A549 treated with DMSO at 1 μM for 4 hours (cell line): ENCODE data around the gene ERLEC1. TPM values are rescaled to one million over a fixed set of nuclear protein-coding genes. Genes with fewer than 3 reads are reported as not detected.

Experiments
- total RNA-seq: library from RNA; stranded (reverse); fragments of 200-300 nt; extraction: Qiagen RNA extraction; gene quantifications from 5 replicates; pipeline ENCODE4 v1.2.3, GENCODE V29; 2022; ENCODE audit warnings: low read depth

ERLEC1 gene
- 53.1 to 68.1 TPM (median 60.2 TPM) in 5 replicates for total RNA-seq

GRCh38 chr2:53786705-53787613 is at the start of gene ERLEC1, which contains the start of gene ASB3:
ERLEC1 (plus strand) TSS chr2:53787044; CDS start chr2:53787211, 167 bp downstream.
ASB3 (minus strand) TSS chr2:53786953; CDS start chr2:53765572, 21,381 bp downstream.

GRCh38 chr2:53767405-53768241 is 19.2 kb upstream of the ERLEC1 start, which contains the start of gene CHAC2:
CHAC2 (plus strand) TSS chr2:53767804; CDS start chr2:53767887, 83 bp downstream.

GRCh38 chr2:53859206-53860181 is 72.7 kb downstream of the ERLEC1 start, which contains the start of gene GPR75:
GPR75 (minus strand) TSS chr2:53859967; CDS start chr2:53854756, 5,211 bp downstream.

Other genes starting within 250 kb of the ERLEC1 start
- gene CHAC2, start 19.2 kb upstream of the ERLEC1 start, total RNA-seq, result 12.3 to 17.0 TPM (median 15.5 TPM) in 5 replicates
- 10.6 to 16.2 TPM (median 14.1 TPM) in 5 replicates for gene ASB3, start 91 bp upstream of the ERLEC1 start, total RNA-seq
- 1.5 to 2.6 TPM (median 2.2 TPM) in 5 replicates for gene GPR75, start 72.9 kb downstream of the ERLEC1 start, total RNA-seq
- gene PSME4, start 183.9 kb downstream of the ERLEC1 start, total RNA-seq, result 41.5 to 45.4 TPM (median 44.4 TPM) in 5 replicates